Left cardiac atrium (tissue), 4 donors: Measurements from ENCODE around the gene NXN. TPM values are rescaled to one million over a fixed set of nuclear protein-coding genes. Genes with fewer than 3 reads are reported as not detected.
"Not testable (repeated sequence)": the region's sequence is repeated elsewhere in the genome, so short reads cannot be mapped to it uniquely, and the experiment has no call there.

Source experiments
- ATAC-seq, 2 donors: fragments of 200-7000 bp; cut with Tn5 transposase; one replicate each; pipeline ENCODE4 v1.9.1; 2020; ENCODE audit warnings: mild to moderate bottlenecking in 2 of 2, moderate library complexity in 2 of 2
- DNase-seq: peaks from one replicate; pipeline ENCODE4 v3.0.0-alpha.2; 2020
- intact Hi-C, 2 donors: fragments of 100-400 bp; cut with DNase I; formaldehyde crosslinking; loops; one replicate each; pipeline versions ENCODE4 v1.14.1 to v1.15.1; 2022 to 2023
- total RNA-seq, 2 donors: library from RNA; stranded (reverse); fragmentation: NEBNext Ultra II Directional; extraction: Animal tissue kit (Norgen Biotek cat#: 25700); gene quantifications; one replicate each; pipeline ENCODE4 v1.2.1, GENCODE V29; 2021
- donor health status: DM: no; HTN: yes; CAD: no.
- donor health status: DM: no; HTN: yes; CAD: no; lungs with severe emphysema.
- donor health status: DM: yes; HTN: yes; CAD: no.
- donor health status: Dilated cardiomyopathy.

The NXN gene
- total RNA-seq, 2 donors from 2014 or later: 16.7 to 20.8 TPM

GRCh38 chr17:787641-788221 lies 191.8 kb downstream of the NXN start:
- intact Hi-C loops: no loop called here
- ATAC-seq (no peak), DNase-seq (no peak)

- ATAC-seq, intact Hi-C loops: not testable (repeated sequence)
Measured at GRCh38 chr17:785901-786300, 193.7 kb downstream of the NXN start.

GRCh38 chr17:784143-784542 lies 195.4 kb downstream of the NXN start:
- intact Hi-C loops: loop anchor here in 1 of 2 donors (5.0 kb wide), 1 partner anchor 198 kb away; no protein-coding TSS in a partner anchor
- ATAC-seq: no peak
- no peak for DNase-seq

More at GRCh38 chr17:785901-786300, 193.7 kb downstream of the NXN start:
- not testable (repeated sequence) for DNase-seq

- ATAC-seq (peak; percentile 99), DNase-seq (peak; percentile 94)
- intact Hi-C loops: loop anchor here in 1 of 2 donors (5.0 kb wide), 1 partner anchor 200 kb away; no protein-coding TSS in a partner anchor
Measured at GRCh38 chr17:781805-782731, 197.5 kb downstream of the NXN start, which contains the start of the genes GLOD4 and MRM3. Gene GLOD4, minus strand, starts transcription at chr17:782280. Its CDS starts 25 bp downstream, at chr17:782255. Gene MRM3, plus strand, starts transcription at chr17:782353. Its CDS starts 26 bp downstream, at chr17:782379.

GRCh38 chr17:778096-778495 lies 201.5 kb downstream of the NXN start:
- intact Hi-C loops: no loop called here
- no peak for ATAC-seq

GRCh38 chr17:774313-774584 lies 205.3 kb downstream of the NXN start:
- intact Hi-C loops: no loop called here
- DNase-seq (no peak), ATAC-seq (no peak)

More at GRCh38 chr17:778096-778495, 201.5 kb downstream of the NXN start:
- DNase-seq: no peak

GRCh38 chr17:773467-774312 lies 205.9 kb downstream of the NXN start:
- DNase-seq (no peak), ATAC-seq (no peak)
- intact Hi-C loops: no loop called here

- intact Hi-C loops: no loop called here
- ATAC-seq: no peak
Measured at GRCh38 chr17:773016-773415, 206.6 kb downstream of the NXN start.

GRCh38 chr17:767076-767475 lies 212.5 kb downstream of the NXN start:
- intact Hi-C loops: no loop called here
- DNase-seq (no peak), ATAC-seq (no peak)

More at GRCh38 chr17:773016-773415, 206.6 kb downstream of the NXN start:
- no peak for DNase-seq

- intact Hi-C loops: no loop called here
- DNase-seq (peak; percentile 51), ATAC-seq (peak; percentile 86 to 89)
Measured at GRCh38 chr17:760371-760770, 219.2 kb downstream of the NXN start.

- DNase-seq (no peak), ATAC-seq (no peak)
- intact Hi-C loops: no loop called here
Measured at GRCh38 chr17:759964-760363, 219.6 kb downstream of the NXN start.

GRCh38 chr17:756010-756567 lies 223.5 kb downstream of the NXN start:
- intact Hi-C loops, DNase-seq, ATAC-seq: not testable (repeated sequence)

- intact Hi-C loops, ATAC-seq, DNase-seq: not testable (repeated sequence)
Measured at GRCh38 chr17:755319-755961, 224.1 kb downstream of the NXN start.

GRCh38 chr17:753418-753817 lies 226.2 kb downstream of the NXN start:
- intact Hi-C loops: no loop called here
- no peak for ATAC-seq

GRCh38 chr17:752620-753219 lies 226.9 kb downstream of the NXN start:
- intact Hi-C loops: no loop called here
- peak; percentile 76 to 80 for ATAC-seq
- peak; percentile 84 for DNase-seq

More at GRCh38 chr17:753418-753817, 226.2 kb downstream of the NXN start:
- no peak for DNase-seq

GRCh38 chr17:752002-752619 lies 227.5 kb downstream of the NXN start, which contains the start of gene GEMIN4:
Gene GEMIN4, minus strand, starts transcription at chr17:752264. Its CDS starts 122 bp downstream, at chr17:752142.
- intact Hi-C loops: no loop called here
- DNase-seq (peak; percentile 95), ATAC-seq (peak; percentile 93 to 94)

GRCh38 chr17:751269-752001 lies 228.1 kb downstream of the NXN start:
- peak; percentile 24 to 30 for ATAC-seq
- intact Hi-C loops: no loop called here
- peak; percentile 55 for DNase-seq
